Muscle of back (tissue), 11 donors: Measurements from ENCODE around the gene PXMP4. TPM values are rescaled to one million over a fixed set of nuclear protein-coding genes. Genes with fewer than 3 reads are reported as not detected.

Experiments used
- DNase-seq, 3 donors: peaks; one replicate each; pipeline versions ENCODE4 v3.0.0 to v3.0.0-alpha.2; 2013
- polyA plus RNA-seq, 10 donors: library from polyadenylated mRNA; unstranded; fragments of 120-200 nt; gene quantifications; one replicate each; pipeline ENCODE4 v1.2.1, GENCODE V29; 2013; ENCODE audit not compliant: insufficient read length in 10 of 10

PXMP4 gene
- polyA plus RNA-seq, 10 donors: 8.5 to 10.9 (median 9.7) TPM

DNA sequence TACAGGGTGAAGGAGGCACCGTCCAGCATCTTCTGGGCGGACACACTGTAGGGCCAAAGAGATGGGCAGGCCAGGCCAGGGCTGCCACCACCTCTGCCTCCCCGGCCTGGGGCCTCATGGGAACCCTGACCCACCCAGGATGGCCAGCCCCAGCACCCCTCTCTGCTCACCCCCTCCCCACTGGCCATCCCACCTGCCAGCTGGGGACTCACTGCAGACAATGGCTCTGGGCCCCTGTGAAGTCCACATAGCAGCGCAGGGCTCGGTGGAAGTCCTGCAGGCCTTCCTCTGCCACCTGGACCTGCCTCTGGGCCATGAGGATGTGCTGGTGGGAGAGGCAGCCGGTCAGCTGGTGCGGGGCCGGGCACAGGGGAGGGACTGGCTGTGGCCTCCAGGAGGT, 61.6 kb downstream of the PXMP4 start:
- DNase-seq: no peak

- no peak for DNase-seq
These were observed 62.4 kb downstream of the PXMP4 start for GRCh38 chr20:33657704-33658095.

GRCh38 chr20:33656783-33657703, 63.1 kb downstream of the PXMP4 start:
- no peak for DNase-seq

- no peak for DNase-seq
These were observed 63.9 kb downstream of the PXMP4 start for GRCh38 chr20:33656010-33656782.

GRCh38 chr20:33655164-33655563, 64.9 kb downstream of the PXMP4 start:
- no peak for DNase-seq

GRCh38 chr20:33654680-33655161, 65.4 kb downstream of the PXMP4 start:
- DNase-seq: no peak

DNA sequence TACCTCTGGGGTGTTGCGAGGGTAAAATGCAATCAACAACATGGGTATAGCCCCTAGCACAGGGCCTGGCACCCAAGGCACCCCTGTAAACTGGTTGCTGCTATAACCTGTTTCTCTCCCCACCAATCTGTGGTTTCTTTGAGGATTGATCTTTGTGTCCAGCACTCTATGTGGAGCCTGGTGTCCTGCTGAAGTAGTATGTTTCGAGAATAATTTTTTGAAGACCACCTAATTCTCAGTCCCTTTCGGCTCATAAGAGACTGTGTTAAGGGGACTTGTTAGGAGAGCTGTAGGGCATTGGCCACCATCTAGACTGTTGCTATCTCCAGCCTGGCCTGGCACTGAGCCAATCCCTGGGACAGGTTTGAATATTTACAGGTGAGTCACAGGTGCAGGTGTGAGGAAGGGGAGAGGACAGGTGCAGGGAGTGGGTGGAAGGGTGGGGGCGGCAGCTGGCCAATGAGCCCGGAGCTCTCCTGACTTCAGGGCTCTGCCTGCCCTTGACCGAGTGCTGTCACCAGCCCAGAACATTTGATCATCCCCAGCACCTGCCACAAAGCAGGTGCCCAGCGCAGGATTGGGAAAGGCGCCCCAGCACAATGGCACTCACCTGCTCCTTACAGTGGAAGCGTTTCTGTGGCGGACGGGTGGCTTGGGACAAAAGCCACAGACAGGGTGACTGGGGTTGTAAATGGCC, 66.1 kb downstream of the PXMP4 start:
- DNase-seq: no peak

DNA sequence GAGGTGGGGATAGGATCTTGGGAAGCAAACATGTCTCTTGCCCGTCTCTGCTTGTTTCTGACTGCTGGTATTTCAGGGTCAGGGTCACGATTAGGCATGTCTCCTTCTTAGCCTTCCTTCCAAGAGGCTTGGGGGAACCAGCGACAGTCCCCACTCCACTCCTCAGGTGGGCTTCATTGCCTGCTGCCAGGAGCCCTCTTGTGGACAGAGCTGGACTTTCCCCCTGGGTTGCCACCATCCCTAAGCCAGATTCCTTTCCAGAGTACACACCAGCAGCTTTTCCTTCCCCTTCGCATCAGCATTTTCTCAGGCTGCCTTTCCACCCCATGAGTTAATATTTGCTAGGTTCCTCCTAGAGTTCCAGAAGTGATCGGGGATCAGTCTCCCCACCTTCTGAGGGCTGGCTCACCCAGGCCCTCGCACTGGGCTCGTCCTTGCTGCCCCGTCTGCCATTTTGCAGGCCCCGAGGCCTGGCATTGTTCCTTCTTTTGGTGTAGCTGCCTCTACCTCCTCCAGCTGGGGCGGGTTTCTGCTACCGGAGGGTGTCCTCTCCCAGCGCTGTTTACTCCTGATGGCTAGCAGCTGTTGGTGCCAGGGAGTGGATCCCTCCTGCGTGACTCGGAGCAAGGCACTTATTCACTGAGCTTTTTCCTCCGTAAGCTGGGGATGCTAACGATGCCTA, 66.8 kb downstream of the PXMP4 start:
- peak in 2 of 3 donors; percentile 75 to 82 for DNase-seq

Other genes starting within 250 kb of the PXMP4 start
- 10 to 100 TPM in 9 of 10 donors, 1 to 10 TPM in 1; 9.9 to 18.9 (median 14.1) TPM for gene CBFA2T2, start 230.2 kb downstream of the PXMP4 start, polyA plus RNA-seq
- gene C20orf144, start 58.0 kb downstream of the PXMP4 start, polyA plus RNA-seq: under 1 TPM in 8 of 10 donors, not detected in 2; 0.08 to 0.36 (median 0.21) TPM
- under 1 TPM; 0.11 to 0.43 (median 0.33) TPM for gene ACTL10, start 53.4 kb downstream of the PXMP4 start, polyA plus RNA-seq
- gene NECAB3, start 45.9 kb downstream of the PXMP4 start, polyA plus RNA-seq: 10 to 100 TPM; 21.9 to 27.0 (median 24.0) TPM
- 10 to 100 TPM in 5 of 10 donors, 1 to 10 TPM in 5; 9.2 to 16.5 (median 10.6) TPM for gene E2F1, start 33.9 kb downstream of the PXMP4 start, polyA plus RNA-seq
- 1 to 10 TPM; 2.2 to 3.6 (median 2.7) TPM for gene ZNF341, start 11.7 kb upstream of the PXMP4 start, polyA plus RNA-seq
- gene CHMP4B, start 91.0 kb upstream of the PXMP4 start, polyA plus RNA-seq: 10 to 100 TPM; 60.4 to 75.0 (median 66.7) TPM